ENCODE data around the gene POLG.

POLG gene

GRCh38 chr15:89375093-89376005, 40.7 kb upstream of the POLG start:
- no peak for DNase-seq
- TF ChIP-seq GATA1 (IDR thresholded peaks at IDR 0.05; ENCODE audit: low read depth, low read length) (no peak), POLR2A (IDR thresholded peaks at IDR 0.05; ENCODE audit: low read length) (no peak)

GRCh38 chr15:89374086-89374981, 39.7 kb upstream of the POLG start:
- TF ChIP-seq GATA1 (IDR thresholded peaks at IDR 0.05; ENCODE audit: low read depth, low read length) (no peak), POLR2A (IDR thresholded peaks at IDR 0.05; ENCODE audit: low read length) (no peak)
- DNase-seq: no peak

- TF ChIP-seq GATA1 (IDR thresholded peaks at IDR 0.05; ENCODE audit: low read depth, low read length) (no peak), POLR2A (IDR thresholded peaks at IDR 0.05; ENCODE audit: low read length) (no peak)
- no peak for DNase-seq
Measured at GRCh38 chr15:89372069-89372935, 37.7 kb upstream of the POLG start.

GRCh38 chr15:89371228-89372044, 36.8 kb upstream of the POLG start:
- TF ChIP-seq GATA1 (IDR thresholded peaks at IDR 0.05; ENCODE audit: low read depth, low read length) (no peak), POLR2A (IDR thresholded peaks at IDR 0.05; ENCODE audit: low read length) (no peak)

GRCh38 chr15:89370978-89371227, 36.3 kb upstream of the POLG start:
- TF ChIP-seq POLR2A (IDR thresholded peaks at IDR 0.05; ENCODE audit: low read length) (no peak), GATA1 (IDR thresholded peaks at IDR 0.05; ENCODE audit: low read depth, low read length) (no peak)
- no peak for DNase-seq

More at GRCh38 chr15:89371228-89372044, 36.8 kb upstream of the POLG start:
- no peak for DNase-seq

GRCh38 chr15:89370120-89370977, 35.7 kb upstream of the POLG start:
- TF ChIP-seq GATA1 (IDR thresholded peaks at IDR 0.05; ENCODE audit: low read depth, low read length) (no peak), POLR2A (IDR thresholded peaks at IDR 0.05; ENCODE audit: low read length) (no peak)
- DNase-seq: no peak

GRCh38 chr15:89369341-89369947, 34.8 kb upstream of the POLG start:
- DNase-seq: no peak
- TF ChIP-seq GATA1 (IDR thresholded peaks at IDR 0.05; ENCODE audit: low read depth, low read length) (no peak), POLR2A (IDR thresholded peaks at IDR 0.05; ENCODE audit: low read length) (no peak)

- no peak for DNase-seq
- TF ChIP-seq GATA1 (IDR thresholded peaks at IDR 0.05; ENCODE audit: low read depth, low read length) (no peak), POLR2A (IDR thresholded peaks at IDR 0.05; ENCODE audit: low read length) (no peak)
Measured at GRCh38 chr15:89368566-89369223, 34.1 kb upstream of the POLG start.

- no peak for TF ChIP-seq GATA1 (IDR thresholded peaks at IDR 0.05; ENCODE audit: low read depth, low read length)
- TF ChIP-seq POLR2A (IDR thresholded peaks at IDR 0.05; ENCODE audit: low read length): no peak
- peak; percentile 34 to 41 for DNase-seq
Measured at GRCh38 chr15:89367485-89368451, 33.1 kb upstream of the POLG start.

All from erythroblast (primary cell).